Stimulated activated CD8-positive, alpha-beta memory T cell treated with anti-CD3 and anti-CD28 coated beads, Interleukin-12 subunit alpha, Interleukin-12 subunit beta, amount 100 ng/mL, for 4 hours (primary cell): ENCODE data around the gene HOTAIR.

Experiments
- DNase-seq: peaks from one replicate; pipeline ENCODE4 v3.0.0-alpha.2; 2020; ENCODE audit warnings: low read depth

The HOTAIR gene

GRCh38 chr12:54011665-54012532 is 37.1 kb upstream of the HOTAIR start:
- no peak for DNase-seq

- DNase-seq = no peak
These were observed 36.4 kb upstream of the HOTAIR start for GRCh38 chr12:54010972-54011664.

GRCh38 chr12:54010053-54010971 is 35.6 kb upstream of the HOTAIR start:
- DNase-seq = no peak

GRCh38 chr12:54009171-54010052 is 34.7 kb upstream of the HOTAIR start:
- DNase-seq = no peak

- DNase-seq = no peak
These were observed 33.5 kb upstream of the HOTAIR start for GRCh38 chr12:54008260-54008552.

GRCh38 chr12:54007538-54008259 is 32.9 kb upstream of the HOTAIR start:
- DNase-seq = no peak

- DNase-seq = no peak
These were observed 31.9 kb upstream of the HOTAIR start for GRCh38 chr12:54006559-54007220.

GRCh38 chr12:54005853-54006558 is 31.3 kb upstream of the HOTAIR start:
- peak; percentile 64 for DNase-seq

- no peak for DNase-seq
These were observed 30.7 kb upstream of the HOTAIR start for GRCh38 chr12:54005531-54005852.

- DNase-seq = no peak
These were observed 30.2 kb upstream of the HOTAIR start for GRCh38 chr12:54004841-54005530.

- DNase-seq = no peak
These were observed 29.5 kb upstream of the HOTAIR start for GRCh38 chr12:54004063-54004840.

- DNase-seq = no peak
These were observed 28.9 kb upstream of the HOTAIR start for GRCh38 chr12:54003625-54004024.

- DNase-seq = no peak
These were observed 28.2 kb upstream of the HOTAIR start for GRCh38 chr12:54002915-54003389.

- no peak for DNase-seq
These were observed 27.6 kb upstream of the HOTAIR start for GRCh38 chr12:54002278-54002914.

GRCh38 chr12:54001283-54002187 is 26.8 kb upstream of the HOTAIR start:
- no peak for DNase-seq
